SKM-1 (cell line): ENCODE measurements around the gene OR2A14.
"Not testable (repeated sequence)": the region's sequence is repeated elsewhere in the genome, so short reads cannot be mapped to it uniquely, and the experiment has no call there.

ENCODE experiments used
- DNase-seq: peaks from one replicate; lab custom pipeline; 2025; ENCODE audit not compliant: unreplicated experiment; lab: John Stamatoyannopoulos, UW

OR2A14 gene

DNA sequence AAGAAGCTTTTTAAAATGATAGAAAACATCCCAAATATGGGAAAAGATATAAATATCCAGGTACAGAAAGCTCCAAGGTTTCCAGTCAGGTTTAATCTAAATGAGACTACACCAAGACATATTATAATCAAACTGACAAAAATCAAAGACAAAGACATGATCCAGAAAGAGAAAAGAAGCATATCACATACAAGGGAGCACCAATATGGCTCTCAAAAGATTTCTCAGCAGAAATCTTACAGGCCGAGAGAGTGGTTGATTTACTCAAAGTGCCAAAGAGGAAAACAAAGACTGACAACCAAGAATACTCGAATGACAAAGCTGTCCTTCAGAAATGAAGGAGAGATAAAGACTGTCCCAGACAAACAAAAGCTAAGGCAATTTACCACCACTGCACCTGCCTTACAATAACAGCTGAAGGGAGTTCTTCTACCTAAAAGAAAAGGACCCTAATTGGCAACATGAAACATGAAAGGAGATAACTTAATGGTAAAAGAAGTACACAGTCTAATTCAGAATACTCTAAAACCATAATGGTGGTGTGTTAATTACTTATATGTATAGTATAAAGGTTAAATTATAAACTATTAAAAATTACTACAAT is 25.4 kb downstream of the OR2A14 start:
- DNase-seq = no peak

DNA sequence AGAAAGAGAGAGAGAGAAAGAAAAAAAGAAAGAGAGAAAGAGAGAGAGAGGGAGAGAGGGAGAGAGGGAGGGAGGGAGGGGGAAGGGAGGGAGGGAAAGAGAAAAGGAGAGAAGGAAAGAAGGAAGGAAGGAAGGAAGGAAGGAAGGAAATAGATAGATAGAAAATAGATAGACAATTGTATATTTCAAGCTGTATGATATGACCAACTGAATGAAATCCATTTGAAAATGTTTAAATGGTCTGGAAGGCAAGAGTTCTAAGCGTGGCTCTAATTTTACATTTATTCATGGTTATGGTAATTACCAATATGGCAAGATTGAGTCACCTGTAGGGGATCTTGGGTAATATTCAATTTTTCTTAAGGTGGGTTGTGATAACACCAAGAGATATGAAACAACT is 35.9 kb downstream of the OR2A14 start:
- no peak for DNase-seq

DNA sequence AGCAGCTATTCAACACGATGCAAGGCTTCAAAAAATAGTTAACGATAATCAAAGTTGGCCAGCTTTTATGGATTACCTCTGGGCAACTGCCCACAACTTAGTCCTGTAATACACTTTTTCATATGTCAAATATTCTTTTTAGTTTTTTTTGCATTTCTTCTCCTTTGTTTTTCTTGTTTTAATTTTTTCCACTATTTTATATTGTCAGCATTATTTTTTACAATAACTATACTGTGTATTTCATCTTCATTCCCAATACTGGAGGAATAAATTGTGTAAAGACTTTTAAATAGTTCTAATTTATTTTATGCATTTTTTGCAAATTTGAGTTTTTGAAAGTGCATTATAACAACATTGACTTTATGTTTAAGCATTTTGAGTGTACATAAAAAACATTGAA is 41.8 kb downstream of the OR2A14 start:
- no peak for DNase-seq

DNA sequence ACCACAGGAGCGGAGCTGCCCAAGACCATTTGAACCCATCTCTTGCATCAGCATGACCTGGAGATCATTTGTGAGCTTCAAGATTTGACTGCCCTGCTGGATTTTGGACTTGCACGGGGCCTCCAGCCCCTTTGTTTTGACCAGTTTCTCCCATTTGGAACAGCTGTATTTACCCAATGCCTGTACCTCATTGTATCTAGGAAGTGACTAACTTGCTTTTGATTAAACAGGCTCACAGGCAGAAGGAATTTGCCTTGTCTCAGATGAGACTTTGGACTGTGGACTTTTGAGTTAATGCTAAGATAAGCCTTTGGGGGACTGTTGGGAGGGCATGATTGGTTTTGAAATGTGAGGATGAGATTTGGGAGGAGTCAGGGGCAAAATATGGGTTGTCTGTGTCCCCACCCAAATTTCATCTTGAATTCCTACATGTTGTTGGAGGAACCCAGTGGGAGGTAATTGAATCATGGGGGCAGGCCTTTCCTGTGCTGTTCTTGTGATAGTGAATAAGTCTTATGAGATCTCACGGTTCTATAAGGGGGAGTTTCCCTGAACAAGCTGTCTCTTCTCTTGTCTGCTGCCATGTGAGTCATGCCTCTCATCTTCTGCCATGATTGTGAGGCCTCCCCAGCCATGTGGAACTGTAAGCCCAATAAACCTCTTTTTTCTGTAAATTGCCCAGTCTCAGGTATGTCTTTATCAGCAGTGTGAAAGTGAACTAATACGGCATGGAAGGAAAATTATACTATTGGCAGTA is 48.8 kb downstream of the OR2A14 start:
- not testable (repeated sequence) for DNase-seq

DNA sequence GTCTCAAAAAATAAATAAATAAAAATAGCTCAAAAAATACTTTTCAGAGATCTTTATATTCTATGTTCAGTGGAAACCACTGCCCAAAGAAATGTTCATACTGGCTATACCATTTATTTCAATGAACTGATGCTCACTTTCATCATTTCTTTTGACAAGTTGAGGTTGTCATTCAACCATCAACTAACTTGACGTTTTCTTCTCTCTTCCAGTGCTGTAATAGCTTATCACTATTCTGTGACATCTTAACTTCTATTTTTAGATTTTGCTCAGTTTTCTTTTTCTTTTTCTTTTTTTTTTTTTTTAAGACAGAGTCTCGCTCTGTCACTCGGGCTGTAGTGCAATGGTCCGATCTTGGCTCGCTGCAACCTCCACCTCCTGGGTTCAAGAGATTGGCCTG is 51.6 kb downstream of the OR2A14 start:
- DNase-seq = no peak

DNA sequence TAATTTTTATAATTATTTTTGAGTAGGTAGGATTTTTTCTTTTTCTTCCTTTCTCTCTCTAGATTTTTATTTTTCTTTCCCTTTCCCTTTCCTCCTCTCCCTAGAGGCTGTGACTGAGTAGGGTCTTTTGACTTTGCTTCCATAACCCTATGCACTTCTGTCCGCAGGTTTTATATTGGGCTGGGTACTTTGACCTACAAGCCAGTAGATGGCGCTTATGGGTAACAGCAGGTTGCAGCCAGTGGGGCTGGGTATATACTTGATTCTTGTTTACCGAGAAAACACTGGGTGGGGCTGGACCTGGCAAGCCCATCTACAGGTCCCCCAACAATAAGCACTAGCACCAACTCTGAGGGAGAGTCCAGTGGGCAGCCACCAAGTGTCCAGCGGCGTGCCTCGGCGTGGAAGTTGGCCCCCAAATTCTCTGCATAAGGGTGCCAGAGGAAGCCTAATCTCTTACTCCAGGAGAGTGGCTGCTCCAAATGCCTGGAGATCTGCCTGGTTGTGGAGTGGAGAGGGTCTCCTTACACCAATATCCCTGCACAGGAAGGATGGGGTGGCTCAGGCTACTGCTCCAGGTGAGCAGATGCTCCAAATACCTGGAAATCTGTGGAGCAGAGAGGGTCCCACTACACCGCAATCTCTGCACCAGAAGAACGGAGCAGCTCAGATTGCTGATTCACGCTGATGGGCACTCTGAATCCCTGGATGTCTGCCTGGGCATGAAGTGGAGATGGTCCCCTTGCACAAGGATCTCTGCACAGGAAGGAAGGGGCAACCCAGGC is 55.6 kb downstream of the OR2A14 start:
- DNase-seq = not testable (repeated sequence)

DNA sequence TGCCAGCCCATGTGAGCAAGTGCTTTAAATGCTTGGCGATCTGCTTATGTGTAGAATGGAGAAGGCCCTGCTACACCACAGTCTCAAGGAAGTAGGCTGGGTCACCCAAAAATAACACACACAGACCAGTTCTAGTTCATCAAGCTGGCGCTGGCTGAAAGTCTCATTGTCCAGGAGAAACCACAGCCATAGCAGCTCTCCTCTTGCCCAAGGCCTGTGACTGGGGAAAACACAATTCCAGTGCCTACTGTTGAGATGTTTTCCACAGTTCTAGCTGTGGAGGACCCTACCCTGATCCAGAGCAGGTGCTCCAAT is 56.1 kb downstream of the OR2A14 start:
- not testable (repeated sequence) for DNase-seq
